ENCODE measurements around the gene IL22RA1.

GRCh38 chr1:24071941-24072340, 71.0 kb downstream of the IL22RA1 start:
- TF ChIP-seq ZBTB1 (CRISPR knock-in tag; IDR thresholded peaks at IDR 0.05; ENCODE audit: borderline replicate concordance, low read depth) (no peak), CHD1 (IDR thresholded peaks at IDR 0.05; ENCODE audit: low read length) (no peak), EGR1 (conservative IDR thresholded peaks at IDR 0.05) (no peak), MEIS2 (IDR thresholded peaks at IDR 0.05; ENCODE audit: partially characterized antibody) (no peak), SNAPC5 (CRISPR knock-in tag; IDR thresholded peaks at IDR 0.05) (no peak), ZNF239 (CRISPR knock-in tag; IDR thresholded peaks at IDR 0.05) (no peak), FOSL1 (tag; conservative IDR thresholded peaks at IDR 0.05) (no peak), TAF1 (IDR thresholded peaks at IDR 0.05; ENCODE audit: control insufficient read depth, extremely low read depth, insufficient read depth, low read length, severe bottlenecking) (no peak), AFF4 (CRISPR knock-in tag; IDR thresholded peaks at IDR 0.05) (no peak), HDAC2 (IDR thresholded peaks at IDR 0.05) (no peak), DPF2 (IDR thresholded peaks at IDR 0.05) (no peak), CTCF (IDR thresholded peaks at IDR 0.05 in 2 of 3, conservative IDR thresholded peaks at IDR 0.05 in 1 of 3; ENCODE audit: insufficient read depth in 2 of 3, low read depth in 1 of 3, low read length in 3 of 3) (no peak), NR2C2 (CRISPR knock-in tag; IDR thresholded peaks at IDR 0.05) (no peak), NR2C2 (tag; IDR thresholded peaks at IDR 0.05) (no peak)

Data from K562 (cell line).